PC-9 (cell line): ENCODE data around the gene NEURL2. TPM values are rescaled to one million over a fixed set of nuclear protein-coding genes. Genes with fewer than 3 reads are reported as not detected.

Experiments
- BruUV-seq: library from RNA; stranded (reverse); fragments of 400-500 nt; replicated peaks from 2 replicates; lab custom pipeline; 2021; lab: Mats Ljungman, UMichigan
- CTCF ChIA-PET: fragments of 300-600 bp; sonication (Branson Sonifier 250); formaldehyde crosslinking; loops from one replicate; lab custom pipeline; 2022; ENCODE audit warnings: antibody characterized with exemption; lab: Charles Lee
- POLR2A ChIA-PET: fragments of 300-600 bp; sonication (Branson Sonifier 250); formaldehyde crosslinking; loops from one replicate; lab custom pipeline; 2022; ENCODE audit warnings: antibody characterized with exemption; ENCODE audit not compliant: unreplicated experiment; lab: Charles Lee
- DNase-seq, 2 experiments: peaks; one replicate each; pipeline versions ENCODE4 v3.0.0 to v3.0.0-alpha.2; 2015 to 2022; ENCODE audit warnings: mixed read lengths in 1 of 2
- H2AFZ ChIP-seq: fragments of 200-600 bp; sonication (generic); 2 replicates; pipeline ENCODE4 v1.8.1; 2017; ENCODE audit warnings: antibody characterized with exemption
- H3F3A ChIP-seq: fragments of 200-600 bp; sonication (generic); 2 replicates; pipeline ENCODE4 v1.8.1; 2017; ENCODE audit warnings: antibody characterized with exemption, mild to moderate bottlenecking, low read depth; ENCODE audit not compliant: insufficient read depth
- H3K27ac ChIP-seq: fragments of 200-600 bp; sonication (generic); 2 replicates; pipeline ENCODE4 v1.6.1; 2016; ENCODE audit warnings: mixed run types
- H3K27me3 ChIP-seq: fragments of 200-600 bp; sonication (generic); 2 replicates; pipeline ENCODE4 v1.6.1; 2016; ENCODE audit warnings: low read depth, mixed run types; ENCODE audit not compliant: insufficient read depth
- H3K36me3 ChIP-seq: fragments of 200-600 bp; sonication (generic); 2 replicates; pipeline ENCODE4 v1.6.1; 2016; ENCODE audit warnings: low read depth, mixed run types
- H3K4me1 ChIP-seq: fragments of 200-600 bp; sonication (generic); replicated peaks from 2 replicates; pipeline ENCODE4 v1.6.1; 2016; ENCODE audit warnings: mixed run types; ENCODE audit not compliant: insufficient read depth
- H3K4me2 ChIP-seq: fragments of 200-600 bp; sonication (generic); 2 replicates; pipeline ENCODE4 v1.6.1; 2017; ENCODE audit warnings: mixed run types
- H3K4me3 ChIP-seq: fragments of 200-600 bp; sonication (generic); 2 replicates; pipeline ENCODE4 v1.6.1; 2016; ENCODE audit warnings: mixed run types
- H3K79me2 ChIP-seq: fragments of 200-600 bp; sonication (generic); 2 replicates; pipeline ENCODE4 v1.6.1; 2017; ENCODE audit warnings: low read depth, mixed run types
- H3K9me2 ChIP-seq: fragments of 200-600 bp; sonication (generic); 2 replicates; pipeline ENCODE4 v1.8.1; 2017; ENCODE audit warnings: mild to moderate bottlenecking; ENCODE audit not compliant: insufficient read depth
- H3K9me3 ChIP-seq: fragments of 200-600 bp; sonication (generic); 2 replicates; pipeline ENCODE4 v1.8.1; 2016; ENCODE audit warnings: low read depth; ENCODE audit not compliant: insufficient read depth
- H4K20me1 ChIP-seq: fragments of 200-600 bp; sonication (generic); 2 replicates; pipeline ENCODE4 v1.8.1; 2017; ENCODE audit not compliant: insufficient read depth
- EZH2 ChIP-seq: fragments of 200-600 bp; sonication (generic); IDR thresholded peaks from 2 replicates; pipeline ENCODE4 v1.8.0; 2017; ENCODE audit warnings: antibody characterized with exemption, low read depth
- intact Hi-C: fragments of 100-400 bp; cut with micrococcal nuclease; formaldehyde crosslinking; loops from one replicate; pipeline ENCODE4 v1.10.0; 2022; ENCODE audit not compliant: unreplicated experiment
- total RNA-seq: library from RNA; stranded (reverse); gene quantifications from 2 replicates; pipeline ENCODE4 v1.2.3, GENCODE V29; 2021
- TF ChIP-seq, protein P1 (sequence below): fragments of 200-600 bp; sonication (generic); conservative IDR thresholded peaks from 2 replicates; pipeline ENCODE4 v1.6.1; 2017; ENCODE audit warnings: mixed run types, antibody characterized with exemption, mild to moderate bottlenecking, moderate library complexity

The NEURL2 gene
- total RNA-seq, 1 experiment from 2014 or later = 6.5 TPM

DNA sequence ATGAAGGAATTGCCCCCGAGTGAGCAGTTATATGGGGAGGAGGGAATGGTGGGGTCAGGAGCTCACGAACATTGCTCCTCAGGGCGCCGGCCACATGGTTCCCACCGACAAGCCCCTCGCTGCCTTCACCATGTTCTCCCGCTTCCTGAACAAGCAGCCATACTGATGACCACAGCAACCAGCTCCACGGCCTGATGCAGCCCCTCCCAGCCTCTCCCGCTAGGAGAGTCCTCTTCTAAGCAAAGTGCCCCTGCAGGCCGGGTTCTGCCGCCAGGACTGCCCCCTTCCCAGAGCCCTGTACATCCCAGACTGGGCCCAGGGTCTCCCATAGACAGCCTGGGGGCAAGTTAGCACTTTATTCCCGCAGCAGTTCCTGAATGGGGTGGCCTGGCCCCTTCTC lies 7.3 kb upstream of the NEURL2 start:
- Histone ChIP-seq H3K36me3 (peaks cover 22% of the 10 kb centered on the region), H3K9me3 (no peaks in the 10 kb centered on the region), H3K27me3 (no peaks in the 10 kb centered on the region), H3K4me2 (no peak overlapping the region), H3F3A (peaks cover 44% of the 10 kb centered on the region), H3K4me3 (no peak overlapping the region), H3K27ac (no peak overlapping the region), H3K4me1 (no peaks in the 10 kb centered on the region), H3K9me2 (no peaks in the 10 kb centered on the region), H3K79me2 (peaks cover 5% of the 10 kb centered on the region; the same call in 1 of the 2 replicates), H2AFZ (no peak overlapping the region), H4K20me1 (no peaks in the 10 kb centered on the region)
- intact Hi-C loops = no loop called here
- ChIA-PET POLR2A (no interaction called here), CTCF (interaction anchor here (0.5 kb wide), 1 partner anchor 73 kb away, joined by 8 read pairs; no protein-coding TSS in a partner anchor)
- DNase-seq = no peak
- BruUV-seq = TSS peak; percentile 9
- TF ChIP-seq EZH2 = no peak
- TF ChIP-seq, protein P1, sequence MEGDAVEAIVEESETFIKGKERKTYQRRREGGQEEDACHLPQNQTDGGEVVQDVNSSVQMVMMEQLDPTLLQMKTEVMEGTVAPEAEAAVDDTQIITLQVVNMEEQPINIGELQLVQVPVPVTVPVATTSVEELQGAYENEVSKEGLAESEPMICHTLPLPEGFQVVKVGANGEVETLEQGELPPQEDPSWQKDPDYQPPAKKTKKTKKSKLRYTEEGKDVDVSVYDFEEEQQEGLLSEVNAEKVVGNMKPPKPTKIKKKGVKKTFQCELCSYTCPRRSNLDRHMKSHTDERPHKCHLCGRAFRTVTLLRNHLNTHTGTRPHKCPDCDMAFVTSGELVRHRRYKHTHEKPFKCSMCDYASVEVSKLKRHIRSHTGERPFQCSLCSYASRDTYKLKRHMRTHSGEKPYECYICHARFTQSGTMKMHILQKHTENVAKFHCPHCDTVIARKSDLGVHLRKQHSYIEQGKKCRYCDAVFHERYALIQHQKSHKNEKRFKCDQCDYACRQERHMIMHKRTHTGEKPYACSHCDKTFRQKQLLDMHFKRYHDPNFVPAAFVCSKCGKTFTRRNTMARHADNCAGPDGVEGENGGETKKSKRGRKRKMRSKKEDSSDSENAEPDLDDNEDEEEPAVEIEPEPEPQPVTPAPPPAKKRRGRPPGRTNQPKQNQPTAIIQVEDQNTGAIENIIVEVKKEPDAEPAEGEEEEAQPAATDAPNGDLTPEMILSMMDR = no peak

DNA sequence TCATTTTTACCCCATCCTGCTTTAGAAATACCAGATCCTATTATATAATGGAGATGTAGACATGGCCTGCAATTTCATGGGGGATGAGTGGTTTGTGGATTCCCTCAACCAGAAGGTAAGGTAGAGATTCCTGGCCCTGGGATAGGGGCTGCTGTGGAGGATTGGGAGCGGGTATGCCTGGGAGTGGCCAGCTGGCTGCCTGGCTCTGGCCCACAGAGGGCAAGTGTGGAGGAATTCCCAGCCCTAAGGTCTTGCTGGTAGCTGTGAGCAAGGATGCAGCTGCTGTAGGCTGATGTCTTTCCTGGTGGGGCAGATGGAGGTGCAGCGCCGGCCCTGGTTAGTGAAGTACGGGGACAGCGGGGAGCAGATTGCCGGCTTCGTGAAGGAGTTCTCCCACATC lies 6.7 kb upstream of the NEURL2 start:
- peaks cover 22% of the 10 kb centered on the region for H3K36me3 ChIP-seq
- POLR2A ChIA-PET = no interaction called here
- TF ChIP-seq EZH2 = no peak
- TF ChIP-seq, protein P1 = no peak

DNA sequence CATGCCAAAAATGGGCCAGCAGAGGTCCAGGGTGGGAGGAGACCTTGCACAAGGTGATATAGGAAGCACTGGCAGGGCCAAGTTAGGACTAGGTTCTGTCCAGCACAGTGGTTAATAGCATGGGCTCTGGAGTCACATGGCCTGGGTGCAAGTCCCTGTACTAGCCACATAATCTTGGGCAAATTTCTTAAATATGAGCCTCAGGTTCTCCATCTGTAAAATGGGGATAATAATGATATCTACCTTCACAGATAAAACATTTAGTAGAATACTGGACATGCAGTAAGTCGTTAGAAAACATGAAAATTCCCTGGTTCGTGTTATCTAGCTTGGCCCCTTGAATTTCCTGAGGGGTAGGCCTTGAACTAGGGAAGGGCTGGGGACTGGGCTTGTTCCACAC lies 6.3 kb upstream of the NEURL2 start:
- H3K27me3 ChIP-seq = no peaks in the 10 kb centered on the region
- H2AFZ ChIP-seq = no peak overlapping the region
- CTCF ChIA-PET = no interaction called here

More for the DNA sequence above, 6.7 kb upstream of the NEURL2 start:
- H3K4me1 ChIP-seq = no peaks in the 10 kb centered on the region
- H3F3A ChIP-seq = peaks cover 42% of the 10 kb centered on the region
- no peak overlapping the region for H3K4me3 ChIP-seq
- peaks cover 5% of the 10 kb centered on the region; the same call in 1 of the 2 replicates for H3K79me2 ChIP-seq
- no peak overlapping the region for H3K4me2 ChIP-seq
- no peaks in the 10 kb centered on the region for H3K9me3 ChIP-seq
- no peaks in the 10 kb centered on the region for H3K9me2 ChIP-seq
- H3K27me3 ChIP-seq = no peaks in the 10 kb centered on the region
- intact Hi-C loops = no loop called here
- H3K27ac ChIP-seq = no peak overlapping the region
- no peaks in the 10 kb centered on the region for H4K20me1 ChIP-seq
- CTCF ChIA-PET = no interaction called here
- BruUV-seq = no TSS peak
- no peak overlapping the region for H2AFZ ChIP-seq
- DNase-seq = no peak

More for the DNA sequence above, 6.3 kb upstream of the NEURL2 start:
- no peak overlapping the region for H3K4me3 ChIP-seq
- no TSS peak for BruUV-seq
- H3K36me3 ChIP-seq = peaks cover 22% of the 10 kb centered on the region
- no peaks in the 10 kb centered on the region for H3K9me2 ChIP-seq
- no peak for DNase-seq
- intact Hi-C loops = no loop called here
- 0 out of 2 replicates have a peak, but pooled peaks cover 4% of the 10 kb centered on the region for H3K4me1 ChIP-seq
- POLR2A ChIA-PET = interaction anchor here (0.6 kb wide), 2 partner anchors 12 to 38 kb away, joined by 3 to 12 read pairs; no protein-coding TSS in a partner anchor
- no peak overlapping the region for H3K27ac ChIP-seq
- no peaks in the 10 kb centered on the region for H4K20me1 ChIP-seq
- H3K79me2 ChIP-seq = peaks cover 5% of the 10 kb centered on the region; the same call in 1 of the 2 replicates
- H3F3A ChIP-seq = peaks cover 41% of the 10 kb centered on the region
- H3K4me2 ChIP-seq = no peak overlapping the region
- TF ChIP-seq, protein P1 = no peak
- TF ChIP-seq EZH2 = no peak
- H3K9me3 ChIP-seq = no peaks in the 10 kb centered on the region
